ENCODE results near the gene MYO1G. TPM values are rescaled to one million over a fixed set of nuclear protein-coding genes. Genes with fewer than 3 reads are reported as not detected.

The MYO1G gene
- total and polyA plus RNA-seq, 9 of the 15 experiments (the other 6 are each of a cell fraction or from before 2014, with no cell fraction given): 0.03 to 0.62 (median 0.13) TPM; not detected in 1

DNA sequence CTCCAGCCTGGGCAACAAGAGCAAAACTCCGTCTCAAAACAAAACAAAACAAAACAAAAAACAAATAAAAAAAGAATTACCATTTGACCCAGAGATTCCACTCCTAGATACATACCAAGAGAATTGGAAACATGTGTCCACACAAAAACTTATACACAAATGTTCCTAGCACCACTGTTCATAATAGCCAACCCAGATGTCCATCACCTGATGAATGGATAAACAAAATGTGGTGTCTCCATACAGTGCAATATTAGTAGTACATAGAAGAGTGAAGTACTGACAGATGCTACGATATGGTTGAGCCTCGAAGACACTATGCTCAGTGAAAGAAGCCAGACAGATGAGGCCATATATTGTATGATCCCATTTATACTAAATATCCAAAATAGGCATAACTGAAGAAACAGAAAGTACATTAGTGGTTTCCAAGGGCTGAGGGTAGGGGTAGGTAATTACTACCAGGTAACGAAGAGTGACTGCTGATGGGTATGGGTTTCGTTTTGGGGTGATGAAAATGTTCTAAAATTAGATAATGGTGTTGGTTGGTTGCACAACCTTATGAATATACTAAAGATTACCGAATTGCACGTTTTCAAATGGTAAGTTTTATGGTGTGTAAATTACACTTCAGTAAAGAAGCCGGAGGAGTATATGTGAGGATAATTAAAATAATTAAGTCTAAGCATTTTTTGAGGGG is 20.0 kb downstream of the MYO1G start (continued):
- TF ChIP-seq, protein P1, sequence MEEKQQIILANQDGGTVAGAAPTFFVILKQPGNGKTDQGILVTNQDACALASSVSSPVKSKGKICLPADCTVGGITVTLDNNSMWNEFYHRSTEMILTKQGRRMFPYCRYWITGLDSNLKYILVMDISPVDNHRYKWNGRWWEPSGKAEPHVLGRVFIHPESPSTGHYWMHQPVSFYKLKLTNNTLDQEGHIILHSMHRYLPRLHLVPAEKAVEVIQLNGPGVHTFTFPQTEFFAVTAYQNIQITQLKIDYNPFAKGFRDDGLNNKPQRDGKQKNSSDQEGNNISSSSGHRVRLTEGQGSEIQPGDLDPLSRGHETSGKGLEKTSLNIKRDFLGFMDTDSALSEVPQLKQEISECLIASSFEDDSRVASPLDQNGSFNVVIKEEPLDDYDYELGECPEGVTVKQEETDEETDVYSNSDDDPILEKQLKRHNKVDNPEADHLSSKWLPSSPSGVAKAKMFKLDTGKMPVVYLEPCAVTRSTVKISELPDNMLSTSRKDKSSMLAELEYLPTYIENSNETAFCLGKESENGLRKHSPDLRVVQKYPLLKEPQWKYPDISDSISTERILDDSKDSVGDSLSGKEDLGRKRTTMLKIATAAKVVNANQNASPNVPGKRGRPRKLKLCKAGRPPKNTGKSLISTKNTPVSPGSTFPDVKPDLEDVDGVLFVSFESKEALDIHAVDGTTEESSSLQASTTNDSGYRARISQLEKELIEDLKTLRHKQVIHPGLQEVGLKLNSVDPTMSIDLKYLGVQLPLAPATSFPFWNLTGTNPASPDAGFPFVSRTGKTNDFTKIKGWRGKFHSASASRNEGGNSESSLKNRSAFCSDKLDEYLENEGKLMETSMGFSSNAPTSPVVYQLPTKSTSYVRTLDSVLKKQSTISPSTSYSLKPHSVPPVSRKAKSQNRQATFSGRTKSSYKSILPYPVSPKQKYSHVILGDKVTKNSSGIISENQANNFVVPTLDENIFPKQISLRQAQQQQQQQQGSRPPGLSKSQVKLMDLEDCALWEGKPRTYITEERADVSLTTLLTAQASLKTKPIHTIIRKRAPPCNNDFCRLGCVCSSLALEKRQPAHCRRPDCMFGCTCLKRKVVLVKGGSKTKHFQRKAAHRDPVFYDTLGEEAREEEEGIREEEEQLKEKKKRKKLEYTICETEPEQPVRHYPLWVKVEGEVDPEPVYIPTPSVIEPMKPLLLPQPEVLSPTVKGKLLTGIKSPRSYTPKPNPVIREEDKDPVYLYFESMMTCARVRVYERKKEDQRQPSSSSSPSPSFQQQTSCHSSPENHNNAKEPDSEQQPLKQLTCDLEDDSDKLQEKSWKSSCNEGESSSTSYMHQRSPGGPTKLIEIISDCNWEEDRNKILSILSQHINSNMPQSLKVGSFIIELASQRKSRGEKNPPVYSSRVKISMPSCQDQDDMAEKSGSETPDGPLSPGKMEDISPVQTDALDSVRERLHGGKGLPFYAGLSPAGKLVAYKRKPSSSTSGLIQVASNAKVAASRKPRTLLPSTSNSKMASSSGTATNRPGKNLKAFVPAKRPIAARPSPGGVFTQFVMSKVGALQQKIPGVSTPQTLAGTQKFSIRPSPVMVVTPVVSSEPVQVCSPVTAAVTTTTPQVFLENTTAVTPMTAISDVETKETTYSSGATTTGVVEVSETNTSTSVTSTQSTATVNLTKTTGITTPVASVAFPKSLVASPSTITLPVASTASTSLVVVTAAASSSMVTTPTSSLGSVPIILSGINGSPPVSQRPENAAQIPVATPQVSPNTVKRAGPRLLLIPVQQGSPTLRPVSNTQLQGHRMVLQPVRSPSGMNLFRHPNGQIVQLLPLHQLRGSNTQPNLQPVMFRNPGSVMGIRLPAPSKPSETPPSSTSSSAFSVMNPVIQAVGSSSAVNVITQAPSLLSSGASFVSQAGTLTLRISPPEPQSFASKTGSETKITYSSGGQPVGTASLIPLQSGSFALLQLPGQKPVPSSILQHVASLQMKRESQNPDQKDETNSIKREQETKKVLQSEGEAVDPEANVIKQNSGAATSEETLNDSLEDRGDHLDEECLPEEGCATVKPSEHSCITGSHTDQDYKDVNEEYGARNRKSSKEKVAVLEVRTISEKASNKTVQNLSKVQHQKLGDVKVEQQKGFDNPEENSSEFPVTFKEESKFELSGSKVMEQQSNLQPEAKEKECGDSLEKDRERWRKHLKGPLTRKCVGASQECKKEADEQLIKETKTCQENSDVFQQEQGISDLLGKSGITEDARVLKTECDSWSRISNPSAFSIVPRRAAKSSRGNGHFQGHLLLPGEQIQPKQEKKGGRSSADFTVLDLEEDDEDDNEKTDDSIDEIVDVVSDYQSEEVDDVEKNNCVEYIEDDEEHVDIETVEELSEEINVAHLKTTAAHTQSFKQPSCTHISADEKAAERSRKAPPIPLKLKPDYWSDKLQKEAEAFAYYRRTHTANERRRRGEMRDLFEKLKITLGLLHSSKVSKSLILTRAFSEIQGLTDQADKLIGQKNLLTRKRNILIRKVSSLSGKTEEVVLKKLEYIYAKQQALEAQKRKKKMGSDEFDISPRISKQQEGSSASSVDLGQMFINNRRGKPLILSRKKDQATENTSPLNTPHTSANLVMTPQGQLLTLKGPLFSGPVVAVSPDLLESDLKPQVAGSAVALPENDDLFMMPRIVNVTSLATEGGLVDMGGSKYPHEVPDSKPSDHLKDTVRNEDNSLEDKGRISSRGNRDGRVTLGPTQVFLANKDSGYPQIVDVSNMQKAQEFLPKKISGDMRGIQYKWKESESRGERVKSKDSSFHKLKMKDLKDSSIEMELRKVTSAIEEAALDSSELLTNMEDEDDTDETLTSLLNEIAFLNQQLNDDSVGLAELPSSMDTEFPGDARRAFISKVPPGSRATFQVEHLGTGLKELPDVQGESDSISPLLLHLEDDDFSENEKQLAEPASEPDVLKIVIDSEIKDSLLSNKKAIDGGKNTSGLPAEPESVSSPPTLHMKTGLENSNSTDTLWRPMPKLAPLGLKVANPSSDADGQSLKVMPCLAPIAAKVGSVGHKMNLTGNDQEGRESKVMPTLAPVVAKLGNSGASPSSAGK (IDR thresholded peaks at IDR 0.05): peak; percentile 7; the same call in 1 of the 2 replicates
- no peak for TF ChIP-seq TBL1XR1 (IDR thresholded peaks at IDR 0.05; ENCODE audit: low read length in 2 of 2)
- TF ChIP-seq ZNF384 (IDR thresholded peaks at IDR 0.05; ENCODE audit: low read depth, low read length): no peak
- 0 out of 2 replicates have a peak, but pooled peaks have one; percentile 1 for TF ChIP-seq ZNF316 (IDR thresholded peaks at IDR 0.05)
- TF ChIP-seq ZNF76 (CRISPR knock-in tag; IDR thresholded peaks at IDR 0.05; ENCODE audit: borderline replicate concordance): no peak
- peak; percentile 54 for TF ChIP-seq ZNF134 (CRISPR knock-in tag; conservative IDR thresholded peaks at IDR 0.05)
- TF ChIP-seq EP400 (IDR thresholded peaks at IDR 0.05): 0 out of 2 replicates have a peak, but pooled peaks have one; percentile 4
- 0 out of 2 replicates have a peak, but pooled peaks have one; percentile 33 for TF ChIP-seq LARP7 (IDR thresholded peaks at IDR 0.05)
- peak; percentile 90 for TF ChIP-seq CEBPB (tag; IDR thresholded peaks at IDR 0.05)
- no peak for TF ChIP-seq RFX5 (IDR thresholded peaks at IDR 0.05; ENCODE audit: low read depth, low read length)
